ENCODE measurements around the gene KCNAB2. TPM values are rescaled to one million over a fixed set of nuclear protein-coding genes. Genes with fewer than 3 reads are reported as not detected.

Gene KCNAB2
- total RNA-seq, 1 experiment from 2014 or later = 4.7 TPM

- intact Hi-C loops (cut with micrococcal nuclease; ENCODE audit: unreplicated experiment) = no loop called here
- H3K4me1 Mint-ChIP-seq (ENCODE audit: low read depth, unreplicated experiment) = no peaks in the 10 kb centered on the region
- no TSS peak for BruUV-seq (replicated peaks)
- no peak overlapping the region for H3K27ac Mint-ChIP-seq (ENCODE audit: unreplicated experiment)
- no peaks in the 10 kb centered on the region for H3K36me3 Mint-ChIP-seq (ENCODE audit: insufficient read depth, unreplicated experiment)
- no peak for TF ChIP-seq CTCF (IDR thresholded peaks at IDR 0.05; ENCODE audit: unreplicated experiment)
- no peak overlapping the region for H3K4me3 Mint-ChIP-seq (ENCODE audit: low read depth, unreplicated experiment)
- peaks cover 2% of the 10 kb centered on the region for H3K9me3 Mint-ChIP-seq (ENCODE audit: low read depth, unreplicated experiment)
- CTCF ChIA-PET = no interaction called here
- DNase-seq = no peak
- peaks cover 65% of the 10 kb centered on the region for H3K27me3 Mint-ChIP-seq (ENCODE audit: unreplicated experiment)
Measured at GRCh38 chr1:6137758-6138157, 92.1 kb downstream of the KCNAB2 start.

GRCh38 chr1:6140413-6140812, 94.7 kb downstream of the KCNAB2 start:
- H3K36me3 Mint-ChIP-seq (ENCODE audit: insufficient read depth, unreplicated experiment) = no peaks in the 10 kb centered on the region
- TF ChIP-seq CTCF (IDR thresholded peaks at IDR 0.05; ENCODE audit: unreplicated experiment) = no peak
- H3K4me3 Mint-ChIP-seq (ENCODE audit: low read depth, unreplicated experiment) = no peak overlapping the region
- H3K27me3 Mint-ChIP-seq (ENCODE audit: unreplicated experiment) = peaks cover 51% of the 10 kb centered on the region
- H3K4me1 Mint-ChIP-seq (ENCODE audit: low read depth, unreplicated experiment) = peaks cover 7% of the 10 kb centered on the region
- CTCF ChIA-PET = no interaction called here
- DNase-seq = no peak
- no peaks in the 10 kb centered on the region for H3K9me3 Mint-ChIP-seq (ENCODE audit: low read depth, unreplicated experiment)
- no TSS peak for BruUV-seq (replicated peaks)
- intact Hi-C loops (cut with micrococcal nuclease; ENCODE audit: unreplicated experiment) = no loop called here
- H3K27ac Mint-ChIP-seq (ENCODE audit: unreplicated experiment) = no peak overlapping the region

- Mint-ChIP-seq H3K36me3 (ENCODE audit: insufficient read depth, unreplicated experiment) (no peaks in the 10 kb centered on the region), H3K9me3 (ENCODE audit: low read depth, unreplicated experiment) (no peaks in the 10 kb centered on the region), H3K4me1 (ENCODE audit: low read depth, unreplicated experiment) (peaks cover 7% of the 10 kb centered on the region), H3K4me3 (ENCODE audit: low read depth, unreplicated experiment) (no peak overlapping the region), H3K27me3 (ENCODE audit: unreplicated experiment) (peaks cover 49% of the 10 kb centered on the region), H3K27ac (ENCODE audit: unreplicated experiment) (no peak overlapping the region)
- peak; percentile 14 for DNase-seq
- intact Hi-C loops (cut with micrococcal nuclease; ENCODE audit: unreplicated experiment) = no loop called here
- TF ChIP-seq CTCF (IDR thresholded peaks at IDR 0.05; ENCODE audit: unreplicated experiment) = no peak
- no TSS peak for BruUV-seq (replicated peaks)
- CTCF ChIA-PET = interaction anchor here (1.2 kb wide), 1 partner anchor 11 kb away, joined by 4 read pairs; no protein-coding TSS in a partner anchor
Measured at GRCh38 chr1:6141592-6141991, 95.9 kb downstream of the KCNAB2 start.

- intact Hi-C loops (cut with micrococcal nuclease; ENCODE audit: unreplicated experiment) = no loop called here
- no peak overlapping the region for H3K4me3 Mint-ChIP-seq (ENCODE audit: low read depth, unreplicated experiment)
- no peaks in the 10 kb centered on the region for H3K36me3 Mint-ChIP-seq (ENCODE audit: insufficient read depth, unreplicated experiment)
- CTCF ChIA-PET = interaction anchor here (1.2 kb wide), 1 partner anchor 12 kb away, joined by 4 read pairs; no protein-coding TSS in a partner anchor
- no peak for DNase-seq
- no peak for TF ChIP-seq CTCF (IDR thresholded peaks at IDR 0.05; ENCODE audit: unreplicated experiment)
- H3K27me3 Mint-ChIP-seq (ENCODE audit: unreplicated experiment) = peaks cover 47% of the 10 kb centered on the region
- H3K4me1 Mint-ChIP-seq (ENCODE audit: low read depth, unreplicated experiment) = peaks cover 7% of the 10 kb centered on the region
- H3K27ac Mint-ChIP-seq (ENCODE audit: unreplicated experiment) = no peak overlapping the region
- H3K9me3 Mint-ChIP-seq (ENCODE audit: low read depth, unreplicated experiment) = no peaks in the 10 kb centered on the region
- BruUV-seq (replicated peaks) = no TSS peak
Measured at GRCh38 chr1:6142036-6142621, 96.4 kb downstream of the KCNAB2 start.
